Breast epithelium (tissue), 4 donors: Measurements from ENCODE around the gene ROCK2. TPM values are rescaled to one million over a fixed set of nuclear protein-coding genes. Genes with fewer than 3 reads are reported as not detected.

Experiments used
- DNase-seq, 2 donors: peaks; one replicate each; pipeline ENCODE4 v3.0.0-alpha.2; 2019; ENCODE audit warnings: low spot score in 2 of 2
- H3K27ac ChIP-seq, 2 donors: fragments of 200-600 bp; sonication (generic) in 1 of 2; one replicate each; pipeline ENCODE4 v1.5.1; 2016 to 2019; ENCODE audit warnings: mild to moderate bottlenecking in 1 of 2
- H3K27me3 ChIP-seq, 2 donors: fragments of 200-600 bp; sonication (generic) in 1 of 2; one replicate each; pipeline versions ENCODE4 v1.5.1 to v1.6.0; 2017 to 2019; ENCODE audit warnings: control low read depth in 1 of 2, mild to moderate bottlenecking in 1 of 2
- H3K36me3 ChIP-seq: fragments of 200-600 bp; one replicate; pipeline ENCODE4 v1.5.1; 2019
- H3K4me1 ChIP-seq, 2 donors: fragments of 200-600 bp; sonication (generic); one replicate each; pipeline ENCODE4 v1.5.1; 2016 to 2019; ENCODE audit warnings: control low read depth in 1 of 2
- H3K4me3 ChIP-seq, 3 donors: fragments of 200-600 bp; sonication (generic); 1 replicate in 2 of 3; 2 replicates in 1 of 3; pipeline ENCODE4 v1.5.1; 2016 to 2019; ENCODE audit warnings: mild to moderate bottlenecking in 3 of 3, moderate library complexity in 2 of 3
- H3K9me3 ChIP-seq, 2 donors: fragments of 200-600 bp; sonication (generic) in 1 of 2; one replicate each; pipeline ENCODE4 v1.5.1; 2016 to 2019; ENCODE audit warnings: control low read depth in 1 of 2
- POLR2A ChIP-seq: fragments of 450-650 bp; IDR thresholded peaks from one replicate; pipeline ENCODE4 v1.6.1; 2016; ENCODE audit warnings: antibody characterized with exemption, mild to moderate bottlenecking, moderate library complexity
- POLR2AphosphoS5 ChIP-seq, 3 donors: sonication (generic); formaldehyde crosslinking; IDR thresholded peaks; one replicate each; pipeline ENCODE4 v1.6.1; 2017; ENCODE audit warnings: antibody characterized with exemption in 3 of 3
- intact Hi-C: fragments of 100-400 bp; cut with DNase I; formaldehyde crosslinking; loops from one replicate; pipeline ENCODE4 v1.15.1; 2023; ENCODE audit warnings: low total_unique reads
- total RNA-seq, 3 donors: library from RNA; depleted of rRNA; stranded (reverse); fragments of >200 nt; gene quantifications; one replicate each; pipeline ENCODE4 v1.1.0, GENCODE V29; 2016
- TF ChIP-seq, protein P1 (sequence below), 3 donors: fragments of 450-650 bp; IDR thresholded peaks; one replicate each; pipeline ENCODE4 v1.5.1; 2016 to 2017; ENCODE audit warnings: antibody characterized with exemption in 3 of 3, mild to moderate bottlenecking in 3 of 3, moderate library complexity in 3 of 3

Gene ROCK2
- total RNA-seq, 3 donors from 2014 or later = 87.1 to 181 (median 103) TPM

DNA sequence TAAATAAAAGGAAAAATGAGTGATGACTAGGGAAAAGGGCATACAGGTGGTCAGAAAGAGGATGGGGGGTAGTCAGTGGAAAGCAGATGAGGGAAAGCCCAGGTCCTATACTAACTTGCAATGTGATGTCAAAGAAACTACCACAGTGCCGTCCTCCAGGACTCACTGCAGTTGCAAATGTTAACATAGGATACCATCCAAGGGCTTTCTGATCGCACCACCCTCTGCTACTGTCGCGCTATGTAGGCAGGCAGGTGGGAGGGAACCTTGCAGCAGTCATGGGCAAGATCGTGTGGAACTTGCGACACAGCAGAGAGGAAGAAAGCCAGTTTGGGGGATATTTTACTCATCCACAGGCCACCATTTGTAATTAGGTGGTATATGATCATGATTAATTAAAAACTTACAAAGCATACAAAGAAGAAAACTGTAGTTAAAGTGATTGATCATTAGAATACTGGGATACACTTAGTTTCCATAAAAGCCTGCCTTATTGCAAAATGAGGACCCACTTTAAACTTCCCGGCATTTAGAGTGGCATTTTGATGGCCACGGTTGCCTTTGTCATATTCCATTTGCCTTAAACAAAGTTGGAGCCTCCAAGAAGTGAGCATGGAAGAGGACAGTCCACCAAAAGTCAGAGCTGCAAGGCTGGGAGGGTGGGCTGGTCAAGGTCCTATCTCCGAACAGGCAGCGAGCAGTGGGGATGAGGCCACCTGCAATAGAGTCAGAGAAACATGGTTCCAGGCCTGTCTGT is 8.5 kb upstream of the ROCK2 start:
- TF ChIP-seq, protein P1, sequence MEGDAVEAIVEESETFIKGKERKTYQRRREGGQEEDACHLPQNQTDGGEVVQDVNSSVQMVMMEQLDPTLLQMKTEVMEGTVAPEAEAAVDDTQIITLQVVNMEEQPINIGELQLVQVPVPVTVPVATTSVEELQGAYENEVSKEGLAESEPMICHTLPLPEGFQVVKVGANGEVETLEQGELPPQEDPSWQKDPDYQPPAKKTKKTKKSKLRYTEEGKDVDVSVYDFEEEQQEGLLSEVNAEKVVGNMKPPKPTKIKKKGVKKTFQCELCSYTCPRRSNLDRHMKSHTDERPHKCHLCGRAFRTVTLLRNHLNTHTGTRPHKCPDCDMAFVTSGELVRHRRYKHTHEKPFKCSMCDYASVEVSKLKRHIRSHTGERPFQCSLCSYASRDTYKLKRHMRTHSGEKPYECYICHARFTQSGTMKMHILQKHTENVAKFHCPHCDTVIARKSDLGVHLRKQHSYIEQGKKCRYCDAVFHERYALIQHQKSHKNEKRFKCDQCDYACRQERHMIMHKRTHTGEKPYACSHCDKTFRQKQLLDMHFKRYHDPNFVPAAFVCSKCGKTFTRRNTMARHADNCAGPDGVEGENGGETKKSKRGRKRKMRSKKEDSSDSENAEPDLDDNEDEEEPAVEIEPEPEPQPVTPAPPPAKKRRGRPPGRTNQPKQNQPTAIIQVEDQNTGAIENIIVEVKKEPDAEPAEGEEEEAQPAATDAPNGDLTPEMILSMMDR (IDR thresholded peaks at IDR 0.05) = no peak
- TF ChIP-seq POLR2A (no peak), POLR2AphosphoS5 (IDR thresholded peaks at IDR 0.05) (no peak)
- no peaks in the 10 kb centered on the region for H3K27me3 ChIP-seq
- no peaks in the 10 kb centered on the region for H3K9me3 ChIP-seq
- H3K27ac ChIP-seq = no peak overlapping the region
- H3K4me3 ChIP-seq = no peak overlapping the region
- no peaks in the 10 kb centered on the region for H3K36me3 ChIP-seq
- DNase-seq = no peak
- intact Hi-C loops = no loop called here
- H3K4me1 ChIP-seq = no peaks in the 10 kb centered on the region

DNA sequence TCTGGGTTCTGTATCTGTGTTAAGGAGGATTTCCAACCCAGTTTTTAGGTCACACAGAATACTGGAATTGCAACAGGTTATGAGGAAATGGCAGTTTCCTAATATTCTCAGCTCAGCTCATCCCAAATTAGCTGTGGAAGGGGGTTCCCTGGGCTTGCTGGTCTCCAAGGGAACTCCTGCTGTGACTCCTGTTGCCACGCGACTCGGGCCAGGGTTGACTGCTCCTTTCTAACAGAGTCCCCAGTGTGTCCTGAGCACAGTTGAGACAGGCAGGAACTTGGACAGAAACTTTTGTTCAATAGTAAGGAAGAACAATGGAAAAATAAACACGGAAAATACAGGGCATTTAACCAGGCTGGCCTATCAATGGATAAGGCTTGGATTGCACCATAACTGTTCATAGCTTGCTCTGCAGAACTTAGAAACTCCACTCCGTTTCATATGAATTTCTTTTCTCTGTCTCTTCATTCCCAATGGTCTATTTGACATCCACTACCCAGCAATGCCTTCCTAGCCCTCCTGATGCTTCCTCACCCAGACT is 3.8 kb upstream of the ROCK2 start:
- DNase-seq = peak in 1 of 2 donors; percentile 56
- Histone ChIP-seq H3K4me1 (peaks cover 0 to 3% of the 10 kb centered on the region in 2 donors), H3K27ac (peak overlapping the region in 1 of 2 donors; percentile 1), H3K27me3 (no peaks in the 10 kb centered on the region), H3K4me3 (no peak overlapping the region), H3K9me3 (no peaks in the 10 kb centered on the region), H3K36me3 (no peaks in the 10 kb centered on the region)
- TF ChIP-seq, protein P1 (IDR thresholded peaks at IDR 0.05) = no peak
- TF ChIP-seq POLR2A = no peak
- TF ChIP-seq POLR2AphosphoS5 (IDR thresholded peaks at IDR 0.05) = no peak
- intact Hi-C loops = no loop called here

DNA sequence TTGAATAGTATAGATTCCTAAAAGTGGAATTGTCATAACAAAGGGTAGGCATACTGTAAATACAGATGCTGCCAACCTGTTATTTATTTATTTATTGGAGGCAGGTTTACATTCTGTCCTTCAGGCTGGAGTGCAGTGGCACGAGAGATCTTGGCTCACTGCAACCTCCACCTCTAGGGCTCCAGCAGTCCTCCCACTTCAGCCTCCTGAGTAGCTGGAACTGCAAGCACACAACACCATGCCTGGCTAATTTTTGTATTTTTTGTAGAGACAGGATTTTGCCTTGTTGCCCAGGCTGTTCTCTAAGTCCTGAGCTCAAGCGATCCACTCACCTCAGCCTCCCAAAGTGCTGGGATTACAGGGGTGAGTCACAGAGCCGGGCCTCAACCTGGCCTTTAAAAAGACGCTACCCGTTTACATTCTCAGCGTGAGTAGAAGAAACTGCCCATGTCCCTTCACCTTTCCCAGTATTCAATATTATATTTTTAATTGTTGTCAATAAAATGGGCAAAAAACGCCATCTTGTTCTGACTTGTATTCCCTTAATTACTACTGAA is 3.0 kb upstream of the ROCK2 start:
- Histone ChIP-seq H3K4me1 (peaks cover 0 to 3% of the 10 kb centered on the region in 2 donors), H3K4me3 (no peak overlapping the region), H3K36me3 (no peaks in the 10 kb centered on the region), H3K9me3 (no peaks in the 10 kb centered on the region), H3K27ac (no peak overlapping the region), H3K27me3 (no peaks in the 10 kb centered on the region)
- TF ChIP-seq POLR2A (no peak), POLR2AphosphoS5 (IDR thresholded peaks at IDR 0.05) (no peak)
- TF ChIP-seq, protein P1 (IDR thresholded peaks at IDR 0.05) = no peak
- intact Hi-C loops = no loop called here
- no peak for DNase-seq

DNA sequence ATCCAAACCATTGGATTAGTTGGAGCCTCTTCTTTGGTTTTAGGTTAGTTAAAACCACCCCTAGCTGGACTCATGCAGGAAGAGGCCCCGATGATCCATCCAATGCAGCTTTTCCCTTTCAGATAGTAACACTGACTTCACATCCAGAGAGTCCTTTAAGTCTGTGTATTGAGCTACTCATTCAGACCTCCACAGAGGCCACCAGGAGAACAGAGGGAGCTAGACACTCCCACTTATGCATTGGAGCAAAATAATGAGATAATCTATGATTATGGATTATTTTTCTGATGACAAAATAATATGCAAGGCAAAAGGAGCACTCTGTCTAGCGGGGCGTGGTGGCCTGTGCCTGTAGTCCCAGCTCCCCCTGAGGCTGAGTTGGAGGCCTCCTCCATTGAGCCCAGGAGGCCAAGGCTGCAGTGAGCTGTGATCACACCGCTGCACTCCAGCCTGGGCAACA is 1.6 kb upstream of the ROCK2 start:
- Histone ChIP-seq H3K4me3 (no peak overlapping the region), H3K27ac (peak overlapping the region; percentile 99 to 100), H3K4me1 (peaks cover 0 to 5% of the 10 kb centered on the region in 2 donors), H3K27me3 (no peaks in the 10 kb centered on the region), H3K36me3 (no peaks in the 10 kb centered on the region), H3K9me3 (no peaks in the 10 kb centered on the region)
- intact Hi-C loops = no loop called here
- TF ChIP-seq POLR2A (no peak), POLR2AphosphoS5 (IDR thresholded peaks at IDR 0.05) (no peak)
- TF ChIP-seq, protein P1 (IDR thresholded peaks at IDR 0.05) = no peak
- DNase-seq = no peak
